Activated CD8-positive, alpha-beta memory T cell treated with anti-CD3 and anti-CD28 coated beads, Interleukin-2, amount 50 U/mL, for 24 hours (primary cell): ENCODE measurements around the gene CAMK2B.

Source experiments
- DNase-seq: peaks from one replicate; pipeline ENCODE4 v3.0.0-alpha.2; 2020; ENCODE audit errors: extremely low read depth

CAMK2B gene

DNA sequence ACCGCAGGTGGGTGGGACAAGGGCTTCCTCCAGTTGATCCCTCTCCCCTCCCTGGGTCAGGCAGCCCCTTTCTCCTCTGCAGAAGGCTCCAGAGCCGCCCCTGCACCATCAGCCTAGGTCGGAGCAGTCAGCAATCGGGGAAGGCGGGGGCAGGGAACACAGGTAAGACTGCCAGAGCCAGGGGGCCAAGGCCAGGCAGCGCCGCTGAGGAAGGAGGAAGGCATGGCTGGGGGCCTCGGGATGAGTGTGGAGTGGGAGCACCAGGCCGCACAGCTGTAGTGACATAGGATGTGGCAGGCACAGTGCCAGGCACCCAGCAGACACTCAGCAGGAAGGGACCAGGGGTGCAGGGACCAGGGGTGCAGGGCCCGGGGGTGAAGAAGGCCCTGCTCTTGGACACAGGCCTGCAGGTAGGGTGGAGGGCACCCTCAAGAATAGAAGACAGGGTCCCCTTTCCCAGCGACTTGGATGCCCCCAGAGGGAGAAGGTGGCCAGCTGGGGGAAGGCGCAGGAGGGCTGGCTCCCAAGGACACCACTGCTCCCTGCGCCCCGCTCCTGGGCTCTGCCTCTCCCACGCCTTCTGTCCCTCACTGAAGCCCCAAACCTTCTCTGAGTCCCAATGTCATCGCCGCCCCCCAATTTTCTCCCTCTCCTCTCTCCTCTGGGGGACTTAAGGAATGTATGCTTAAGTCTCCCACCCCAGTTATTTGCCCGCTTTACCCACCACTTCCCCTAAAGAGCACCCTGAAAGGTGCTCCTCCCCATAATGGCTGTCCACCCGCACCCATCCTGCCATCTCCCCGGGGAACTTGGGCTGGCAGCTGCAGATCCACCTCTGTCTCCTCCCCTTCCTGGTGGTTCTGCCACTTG lies 38.5 kb downstream of the CAMK2B start:
- DNase-seq: no peak

DNA sequence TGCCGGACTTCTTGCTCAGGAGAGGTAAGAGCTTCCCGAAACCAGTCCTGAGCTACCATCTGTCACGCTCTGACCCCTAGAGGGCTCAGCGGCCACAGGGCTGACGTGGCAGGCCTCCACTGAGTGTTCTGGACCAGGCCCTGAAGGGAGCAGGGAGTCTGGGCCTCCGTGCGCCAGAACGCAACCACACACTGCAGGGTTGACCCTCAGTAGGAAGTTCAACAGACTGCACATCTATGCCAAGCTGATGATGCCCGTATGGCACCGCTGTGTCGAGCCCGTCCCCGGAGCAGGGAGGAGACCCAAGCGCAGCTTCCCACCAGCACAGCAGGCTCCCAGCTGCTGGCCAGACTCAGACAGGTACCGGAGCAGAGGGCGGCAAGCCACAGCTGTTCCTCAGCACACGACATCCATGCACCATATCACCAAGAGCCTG lies 39.2 kb downstream of the CAMK2B start:
- no peak for DNase-seq

DNA sequence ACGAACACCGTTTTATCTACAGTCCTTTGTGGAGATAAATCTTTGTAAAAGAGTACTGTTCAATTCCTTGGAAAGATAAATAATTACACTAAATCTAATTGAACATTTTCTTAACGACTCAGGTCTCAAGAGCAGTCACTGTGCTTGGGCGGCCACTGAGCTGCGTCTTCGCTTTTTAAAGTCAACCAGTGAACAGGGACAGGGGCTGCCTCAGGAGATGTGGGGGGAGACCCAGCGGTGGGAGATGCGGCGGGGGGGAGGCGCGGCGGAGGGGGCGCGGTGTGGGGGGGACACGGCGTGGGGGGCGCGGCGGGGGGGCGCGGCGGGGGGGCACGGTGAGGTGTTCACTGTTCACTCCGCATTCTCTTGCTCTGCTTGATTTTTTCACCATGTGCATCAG lies 39.8 kb downstream of the CAMK2B start:
- DNase-seq: no peak

DNA sequence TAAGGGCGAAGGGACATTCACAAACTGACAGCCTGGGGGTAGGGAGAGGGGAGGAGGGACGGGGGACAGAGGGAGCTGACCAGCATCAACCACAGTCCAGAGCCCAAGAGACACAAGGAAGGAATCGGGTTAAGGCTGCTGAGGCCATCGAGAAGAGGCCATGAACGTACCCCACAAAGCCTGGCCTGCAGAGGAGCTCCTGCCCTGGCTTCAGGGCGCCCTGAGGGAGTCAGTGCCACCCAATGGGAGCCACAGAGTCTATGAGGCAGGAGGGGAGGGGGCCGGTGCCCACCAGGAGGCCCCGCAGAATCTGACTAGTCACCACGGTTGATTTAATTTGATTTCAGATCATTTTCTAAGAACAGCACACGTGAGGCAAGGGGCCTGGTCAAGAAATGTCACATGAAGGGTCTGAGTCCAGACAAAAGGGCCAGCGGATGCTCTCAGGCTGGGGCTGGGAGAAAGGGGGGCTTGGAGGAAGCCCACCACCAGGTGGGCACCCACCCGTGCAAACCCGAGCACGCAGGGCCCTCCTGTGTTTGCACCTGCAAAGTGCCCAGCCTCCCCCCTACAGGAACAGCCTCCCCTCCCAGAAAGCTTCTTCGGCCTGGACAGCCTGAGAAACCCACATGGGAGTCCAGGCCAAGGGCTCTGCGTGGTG lies 40.4 kb downstream of the CAMK2B start:
- no peak for DNase-seq

DNA sequence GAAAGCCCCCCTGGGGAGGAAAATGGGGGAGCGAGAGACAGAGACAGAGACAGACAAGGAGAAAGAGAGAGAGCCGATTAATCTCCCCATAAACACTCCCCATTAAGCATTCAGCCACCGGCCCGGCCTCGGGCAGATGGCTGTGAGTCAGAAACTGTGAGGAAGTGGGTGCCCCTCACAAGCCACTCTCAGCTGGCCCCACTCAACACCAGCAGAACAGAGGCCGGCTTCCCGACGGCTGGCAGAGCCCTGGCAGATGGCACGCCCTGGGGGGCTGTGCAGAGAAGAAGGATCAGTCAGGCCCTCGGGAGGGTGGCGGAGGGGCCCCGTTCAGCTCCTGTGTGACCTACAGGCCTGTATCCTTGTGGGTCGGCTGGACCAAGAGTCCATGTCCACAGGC lies 41.2 kb downstream of the CAMK2B start:
- DNase-seq: no peak

DNA sequence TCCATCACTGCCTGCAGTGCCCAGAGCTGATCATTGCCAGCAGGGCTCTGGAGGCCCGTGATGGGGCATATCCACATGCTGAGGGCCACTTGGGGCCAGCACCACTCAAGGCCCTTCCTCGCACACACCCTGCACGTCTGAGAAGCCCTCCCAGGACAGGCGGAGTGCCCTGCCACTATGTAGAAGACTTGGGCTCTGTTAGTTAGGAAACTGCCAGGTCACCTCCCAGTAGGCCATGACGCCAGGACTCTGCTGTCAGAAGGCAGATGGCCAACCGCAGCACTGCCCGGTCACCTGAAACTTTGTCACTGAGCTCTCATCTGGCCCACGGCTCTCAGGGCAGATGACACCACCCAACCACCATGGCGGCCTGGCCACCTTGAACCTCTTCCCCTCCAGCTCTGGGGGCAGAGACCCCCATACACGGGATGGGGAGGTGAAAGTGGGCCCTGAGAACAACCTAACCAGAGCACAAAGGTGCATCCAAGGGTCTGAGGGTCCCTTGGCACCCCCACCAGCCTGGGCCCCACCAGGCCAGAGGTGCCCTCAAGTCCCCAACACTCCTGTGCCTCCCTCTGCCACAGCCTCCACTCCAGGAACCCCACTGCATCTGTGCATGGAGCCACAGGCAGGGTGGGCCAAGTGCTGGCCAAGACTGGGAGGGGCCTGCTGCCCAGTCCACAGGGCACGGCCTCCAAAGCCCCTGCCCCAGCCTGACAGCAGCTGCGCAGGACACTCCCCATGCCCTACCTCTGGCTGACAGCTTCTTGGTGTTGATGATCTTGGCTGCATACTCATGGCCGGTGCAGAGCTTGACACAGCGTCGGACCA lies 41.8 kb downstream of the CAMK2B start:
- no peak for DNase-seq

DNA sequence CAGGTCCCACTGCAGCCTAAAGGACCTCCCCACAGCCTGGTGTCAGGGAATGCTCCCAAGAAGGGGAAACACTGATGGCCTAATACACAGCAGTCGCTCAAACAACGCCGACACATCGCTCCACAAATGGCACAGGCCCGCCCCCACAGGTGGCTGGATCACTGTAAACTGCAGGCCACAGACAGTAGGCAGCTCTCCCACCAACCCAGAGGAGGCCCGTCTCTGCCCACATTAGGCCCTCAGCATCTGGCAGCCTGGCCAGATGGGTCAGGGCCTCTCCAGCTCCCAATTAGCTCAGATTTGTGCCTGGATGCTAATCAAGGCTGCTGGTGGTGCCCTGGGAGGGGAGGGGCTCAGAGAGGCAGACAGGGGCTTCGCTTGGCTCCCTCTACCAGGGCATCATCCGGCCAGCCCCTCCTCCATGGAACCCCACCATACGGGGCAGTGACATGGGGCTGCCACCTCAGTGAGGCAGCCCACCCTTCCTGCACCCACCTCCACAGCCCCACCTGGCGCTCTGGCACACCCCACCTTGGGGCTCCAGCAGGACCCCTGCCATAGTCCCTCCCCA lies 42.7 kb downstream of the CAMK2B start:
- DNase-seq: no peak

DNA sequence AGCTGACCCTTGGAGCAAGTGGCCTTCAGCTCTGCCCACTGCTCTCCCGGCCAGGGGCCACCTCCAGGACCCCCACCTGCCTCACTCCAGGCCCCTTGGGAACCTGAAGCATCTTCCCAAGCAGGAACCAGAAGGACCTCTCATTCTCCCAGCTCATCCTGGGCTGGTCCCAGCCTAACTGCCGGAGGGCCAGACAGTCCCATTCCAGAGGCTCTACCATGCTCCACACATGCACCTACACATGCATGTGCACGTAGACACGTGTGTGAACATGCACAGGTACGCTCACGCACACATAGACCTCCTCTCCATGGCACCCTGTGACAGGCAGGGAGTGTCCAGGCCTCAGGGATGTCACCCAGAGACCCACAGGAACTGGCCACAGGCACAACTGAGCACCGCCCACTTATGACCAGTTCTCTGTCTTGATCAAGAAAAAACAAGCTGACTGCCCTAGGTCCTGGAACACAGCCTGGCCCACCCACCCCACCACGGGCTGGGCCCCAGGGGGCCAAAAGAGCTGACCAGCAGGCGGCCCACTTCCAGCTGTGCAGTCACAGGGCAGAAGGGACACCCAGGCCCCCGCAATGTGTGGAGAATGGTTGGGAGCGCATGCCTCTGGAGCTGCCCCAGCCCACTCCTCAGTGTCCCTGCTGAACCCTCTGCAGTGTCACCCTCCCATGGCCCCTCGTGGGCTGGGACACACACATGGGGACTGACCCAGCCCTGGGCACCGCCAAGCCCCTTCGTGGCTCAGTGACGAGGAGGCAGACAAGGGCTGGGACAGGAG lies 43.4 kb downstream of the CAMK2B start:
- no peak for DNase-seq

DNA sequence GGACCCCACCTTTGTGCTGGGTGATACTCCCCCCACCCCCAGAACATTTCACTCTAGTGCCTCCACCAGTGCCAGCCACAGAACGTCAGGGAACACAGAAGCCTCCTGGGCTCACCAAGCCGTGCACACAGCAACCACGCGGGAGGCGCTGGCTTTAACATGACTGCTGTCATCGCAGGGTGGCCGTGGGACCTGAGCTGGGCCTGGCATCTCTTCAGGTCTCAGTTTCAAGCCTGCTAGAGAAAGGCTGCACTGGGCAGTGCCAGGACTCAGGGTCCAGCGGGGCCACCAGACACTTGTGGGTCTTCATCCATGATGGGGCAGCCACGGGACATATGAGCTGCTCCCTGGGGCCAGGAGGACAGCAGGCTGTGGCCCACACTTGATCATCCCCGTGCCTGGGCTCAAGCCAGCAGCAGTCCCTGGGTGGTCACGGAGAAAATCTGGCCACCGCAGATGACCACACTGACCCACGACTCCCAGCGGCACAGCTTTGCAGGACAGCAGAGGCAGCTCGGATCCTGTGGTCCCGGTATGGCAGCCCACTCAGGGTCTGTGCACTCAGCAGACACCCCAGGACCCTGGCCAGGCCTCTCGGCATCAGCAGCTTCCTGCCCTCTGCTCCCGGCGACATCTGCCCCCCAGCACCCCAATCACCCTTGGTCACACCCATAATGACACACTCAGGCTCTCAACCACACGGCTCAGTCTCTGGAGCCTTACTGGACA lies 44.2 kb downstream of the CAMK2B start:
- DNase-seq: no peak

DNA sequence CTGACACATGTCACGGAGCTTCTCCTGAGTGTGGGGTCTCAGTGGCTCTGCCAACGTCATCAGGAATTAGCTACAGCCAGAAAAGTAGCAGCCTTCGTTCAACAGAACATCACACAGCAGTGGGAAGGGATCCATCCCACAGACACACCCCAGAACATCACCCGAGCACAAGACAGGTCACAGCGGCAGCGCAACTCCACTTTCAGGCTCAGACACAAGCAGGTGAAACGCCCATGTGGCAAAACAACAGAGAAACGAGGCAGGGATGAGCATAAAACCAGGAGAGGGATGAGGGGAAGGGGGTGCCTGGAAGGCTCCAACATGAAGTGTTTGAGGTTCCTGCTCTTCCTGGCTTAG lies 44.8 kb downstream of the CAMK2B start:
- DNase-seq: no peak

DNA sequence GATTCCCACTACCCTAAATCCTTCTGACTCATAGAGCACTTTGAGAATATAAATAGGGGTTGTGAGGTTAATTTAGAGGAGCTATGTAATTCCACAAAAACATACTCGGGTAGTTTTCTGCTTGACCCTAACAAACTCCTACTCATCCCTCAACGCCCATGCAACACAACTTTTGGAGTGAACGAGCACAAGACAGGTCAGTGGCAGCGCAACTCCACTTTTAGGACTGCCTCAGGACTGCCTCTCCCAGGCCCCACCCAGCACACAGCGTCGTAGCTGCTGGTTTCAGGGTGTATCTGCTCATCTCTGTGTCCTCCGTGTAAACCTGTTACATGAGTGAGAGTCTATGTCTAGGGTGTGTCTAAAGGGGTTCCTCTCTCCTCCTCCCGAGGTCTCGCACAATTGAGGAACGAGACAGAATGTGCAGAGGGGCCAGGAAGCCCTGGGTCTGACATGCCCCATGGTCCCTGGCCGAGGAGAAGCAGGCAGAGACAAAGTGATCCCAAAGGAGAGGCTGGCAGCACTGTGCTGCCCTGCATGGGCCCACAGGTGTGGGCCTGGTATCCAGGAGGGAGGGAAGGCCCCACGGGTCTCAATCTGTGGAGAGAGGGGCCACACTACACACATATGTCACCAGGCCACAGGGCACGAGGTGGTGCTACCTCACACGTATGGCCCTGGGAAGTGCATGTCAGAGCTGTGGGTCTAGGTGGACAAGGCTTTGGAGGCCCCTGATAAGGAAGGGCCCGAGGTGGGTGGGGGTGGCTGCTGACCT lies 45.5 kb downstream of the CAMK2B start:
- no peak for DNase-seq

DNA sequence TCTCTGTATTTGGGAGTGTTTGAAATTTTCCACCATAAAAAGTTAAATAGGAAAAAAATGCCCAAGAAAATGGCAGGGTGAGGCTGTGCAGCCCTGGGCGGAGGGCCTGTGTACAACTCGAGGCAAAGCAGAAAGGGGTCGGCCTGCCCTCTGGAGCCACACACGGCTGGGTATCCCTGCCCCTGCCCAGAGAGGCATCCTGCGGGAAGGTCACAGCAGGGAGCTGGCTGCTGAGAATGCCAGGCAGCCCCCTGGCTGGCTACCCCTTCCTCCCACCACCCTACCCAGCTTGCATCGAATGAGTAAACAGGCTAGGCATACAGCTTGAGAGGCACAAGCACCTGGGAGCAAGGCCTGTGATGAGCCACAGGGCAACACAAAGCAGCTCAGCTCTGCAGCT lies 46.1 kb downstream of the CAMK2B start:
- DNase-seq: no peak

DNA sequence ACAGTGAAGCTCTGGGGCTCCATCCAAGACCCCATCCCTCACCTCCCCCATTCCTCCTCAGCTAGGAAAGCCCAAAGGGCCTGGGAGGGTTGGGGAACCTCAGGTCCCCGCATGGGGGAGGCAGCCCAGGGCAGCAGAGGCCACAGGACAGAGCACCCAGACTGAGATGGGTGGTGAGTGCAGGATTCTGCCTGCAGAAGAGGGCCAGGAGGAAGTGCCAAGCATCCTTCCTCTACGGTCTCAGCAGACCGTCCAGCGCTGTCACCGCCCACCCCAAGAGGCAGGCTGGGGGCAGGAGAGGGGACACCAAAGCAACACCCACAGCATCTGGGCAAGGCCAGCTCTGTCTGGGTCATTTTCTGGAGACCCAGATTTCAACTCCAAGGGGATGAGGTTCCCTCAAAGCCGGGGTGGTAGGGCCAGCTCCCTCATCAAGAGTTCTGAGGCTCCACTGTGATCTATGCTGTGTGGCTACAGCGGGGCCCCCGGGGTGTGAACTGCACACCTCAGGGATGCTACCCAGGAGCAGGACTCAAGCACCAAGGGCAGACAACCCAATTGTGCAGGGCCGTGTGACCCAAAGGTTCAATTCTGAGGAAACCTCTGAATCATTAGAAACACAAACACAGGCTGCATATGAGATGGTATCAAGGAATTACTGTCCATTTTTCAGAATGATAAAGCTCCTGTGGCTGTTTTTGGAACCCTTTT lies 46.8 kb downstream of the CAMK2B start:
- no peak for DNase-seq

DNA sequence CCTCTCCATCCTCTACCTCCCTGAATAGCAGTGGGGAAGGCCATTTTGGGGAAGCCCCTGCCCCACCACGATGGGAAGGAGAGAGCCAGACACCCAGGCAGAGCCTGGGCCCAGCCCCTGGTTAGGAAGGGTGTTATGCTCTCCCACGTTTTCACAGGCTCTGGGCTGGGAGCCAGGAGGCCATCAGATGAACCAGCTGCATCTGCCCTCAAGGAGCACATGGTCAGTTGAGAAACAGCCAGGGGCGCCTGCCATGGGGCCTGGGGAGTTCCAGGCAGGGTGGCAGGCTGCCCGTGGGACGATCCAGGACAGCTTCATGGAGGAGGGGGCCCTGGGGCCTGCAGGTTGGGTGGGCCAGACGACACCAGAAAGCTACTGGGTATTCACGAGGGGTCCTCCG lies 47.5 kb downstream of the CAMK2B start:
- no peak for DNase-seq

DNA sequence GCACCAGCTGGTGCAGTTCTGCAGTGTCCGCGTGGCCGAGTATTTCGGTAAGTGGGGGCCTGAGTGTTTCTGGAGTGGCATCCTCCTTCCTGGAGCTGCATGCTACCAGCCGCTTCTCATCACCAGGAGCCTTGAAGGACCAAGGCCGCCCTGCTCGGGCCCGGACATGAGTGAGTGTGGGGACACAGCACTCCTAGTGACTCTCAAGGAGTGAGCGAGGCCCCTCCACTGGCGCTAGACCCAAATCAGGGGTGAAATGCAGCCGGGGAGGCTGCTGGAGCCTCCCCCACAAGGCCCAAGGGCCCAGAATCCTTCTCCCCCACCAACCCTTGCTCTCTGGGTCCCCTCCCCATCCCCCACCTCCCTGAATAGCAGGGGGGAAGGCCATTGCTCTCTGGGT lies 48.0 kb downstream of the CAMK2B start:
- no peak for DNase-seq

DNA sequence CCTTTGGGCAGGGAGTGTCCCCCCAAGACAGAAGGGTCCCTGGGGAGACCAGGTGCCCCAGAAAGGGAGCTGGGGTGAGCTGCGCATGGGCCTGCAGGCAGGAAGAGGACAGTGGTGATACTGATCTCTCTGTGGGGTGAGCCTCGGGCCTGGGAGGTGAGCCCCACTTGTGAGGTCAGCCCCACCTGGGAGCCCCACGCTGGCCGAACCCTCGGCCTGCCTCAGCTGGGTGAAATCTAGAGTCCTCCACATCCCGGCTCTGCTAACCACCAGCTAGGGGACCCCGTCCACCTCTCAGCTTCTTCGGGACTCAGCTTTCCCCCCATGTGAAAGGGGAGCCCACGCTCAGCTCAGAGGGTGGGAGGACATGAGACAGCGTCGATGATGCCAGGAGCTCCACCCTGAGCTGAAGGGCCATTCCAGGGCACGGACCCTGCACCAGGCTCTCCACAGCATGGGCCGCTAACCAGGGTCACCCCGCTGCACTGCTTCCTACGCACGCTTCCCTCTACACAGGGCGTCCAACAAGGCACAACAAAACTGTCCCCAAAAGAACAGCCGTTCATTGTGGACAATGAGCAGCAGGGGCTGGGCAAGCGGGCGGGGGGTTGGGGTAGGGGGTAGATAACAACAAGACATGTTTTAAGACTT lies 48.7 kb downstream of the CAMK2B start:
- no peak for DNase-seq

DNA sequence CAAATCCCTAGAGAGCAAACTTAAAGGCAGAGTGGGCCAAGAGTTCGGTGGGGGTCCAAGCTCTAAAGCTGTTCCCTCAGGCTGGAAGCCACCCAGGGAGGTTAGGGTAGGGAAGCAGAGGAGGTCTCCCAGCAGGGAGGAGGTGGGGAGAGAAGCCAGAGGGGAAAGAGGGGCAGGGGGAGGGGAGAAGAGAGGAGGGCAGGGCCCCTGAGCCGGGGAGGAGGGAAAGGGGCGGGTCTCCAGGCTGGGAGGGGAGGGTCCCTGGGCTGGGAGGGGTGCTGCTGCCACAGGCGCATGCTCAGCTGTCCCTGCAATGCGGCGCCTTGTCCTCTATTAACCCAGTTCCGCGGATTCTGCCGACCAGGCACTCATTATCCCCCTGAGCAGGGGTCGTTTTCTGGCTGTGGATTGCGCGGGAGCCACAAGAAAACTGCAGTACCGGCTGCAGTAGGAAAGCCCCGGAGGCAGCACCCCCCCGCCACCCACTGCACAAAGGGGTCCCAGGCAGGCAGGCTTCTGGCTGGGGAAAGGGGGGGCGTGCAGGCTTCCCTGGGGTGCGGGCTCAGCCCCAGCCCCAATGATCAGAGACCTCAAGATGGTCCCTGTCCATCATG lies 49.3 kb downstream of the CAMK2B start:
- DNase-seq: no peak

DNA sequence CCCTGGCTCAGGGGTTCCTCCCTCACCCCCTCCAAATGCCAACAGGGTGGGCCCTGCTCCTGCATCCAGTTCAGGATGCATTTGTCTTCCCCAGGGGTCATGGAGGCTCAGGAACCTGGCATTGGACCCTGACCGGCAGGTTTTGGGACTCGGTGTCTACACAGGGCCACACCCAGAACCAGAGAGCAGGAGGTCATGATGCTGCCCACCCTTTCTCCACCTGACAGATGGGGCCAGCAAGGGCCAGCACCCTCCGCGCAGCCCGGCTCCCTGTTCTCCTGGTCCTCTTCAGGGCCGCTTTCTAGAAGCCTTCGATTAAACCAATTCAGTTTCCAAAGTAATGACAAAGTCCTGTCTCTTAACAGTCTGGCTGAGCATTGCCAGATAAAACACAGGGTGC lies 50.2 kb downstream of the CAMK2B start:
- DNase-seq: no peak
